GF-D8 (cell line): ENCODE results near the gene KCNT1.

ENCODE experiments used
- DNase-seq: peaks from one replicate; lab custom pipeline; 2025; lab: John Stamatoyannopoulos, UW

KCNT1 gene

GRCh38 chr9:135783540-135784245 is 81.7 kb downstream of the KCNT1 start:
- no peak for DNase-seq

- no peak for DNase-seq
These were observed 83.1 kb downstream of the KCNT1 start for GRCh38 chr9:135785013-135785575.

GRCh38 chr9:135786146-135786690 is 84.2 kb downstream of the KCNT1 start:
- no peak for DNase-seq

GRCh38 chr9:135787317-135787716 is 85.3 kb downstream of the KCNT1 start:
- no peak for DNase-seq

GRCh38 chr9:135787776-135788575 is 86.0 kb downstream of the KCNT1 start:
- no peak for DNase-seq

GRCh38 chr9:135788576-135789300 is 86.8 kb downstream of the KCNT1 start:
- DNase-seq = no peak

- DNase-seq = no peak
These were observed 87.9 kb downstream of the KCNT1 start for GRCh38 chr9:135789838-135790291.

GRCh38 chr9:135790356-135790755 is 88.4 kb downstream of the KCNT1 start:
- no peak for DNase-seq

- DNase-seq = no peak
These were observed 88.9 kb downstream of the KCNT1 start for GRCh38 chr9:135790850-135791249.

GRCh38 chr9:135791431-135792267 is 89.7 kb downstream of the KCNT1 start:
- no peak for DNase-seq

GRCh38 chr9:135792268-135793128 is 90.5 kb downstream of the KCNT1 start:
- no peak for DNase-seq

- no peak for DNase-seq
These were observed 91.5 kb downstream of the KCNT1 start for GRCh38 chr9:135793221-135794056.

- DNase-seq = no peak
These were observed 92.0 kb downstream of the KCNT1 start for GRCh38 chr9:135794057-135794335.

- no peak for DNase-seq
These were observed 92.4 kb downstream of the KCNT1 start for GRCh38 chr9:135794361-135794885.

- no peak for DNase-seq
These were observed 93.4 kb downstream of the KCNT1 start for GRCh38 chr9:135795391-135795790.

- no peak for DNase-seq
These were observed 95.0 kb downstream of the KCNT1 start for GRCh38 chr9:135796784-135797485.

GRCh38 chr9:135797507-135798262 is 95.7 kb downstream of the KCNT1 start:
- no peak for DNase-seq

GRCh38 chr9:135798263-135798585 is 96.2 kb downstream of the KCNT1 start:
- DNase-seq = no peak
